ENCODE results near the gene CACNA1I. TPM values are rescaled to one million over a fixed set of nuclear protein-coding genes. Genes with fewer than 3 reads are reported as not detected.

Gene CACNA1I
- total RNA-seq, 1 donor from 2014 or later = 0.32 TPM

DNA sequence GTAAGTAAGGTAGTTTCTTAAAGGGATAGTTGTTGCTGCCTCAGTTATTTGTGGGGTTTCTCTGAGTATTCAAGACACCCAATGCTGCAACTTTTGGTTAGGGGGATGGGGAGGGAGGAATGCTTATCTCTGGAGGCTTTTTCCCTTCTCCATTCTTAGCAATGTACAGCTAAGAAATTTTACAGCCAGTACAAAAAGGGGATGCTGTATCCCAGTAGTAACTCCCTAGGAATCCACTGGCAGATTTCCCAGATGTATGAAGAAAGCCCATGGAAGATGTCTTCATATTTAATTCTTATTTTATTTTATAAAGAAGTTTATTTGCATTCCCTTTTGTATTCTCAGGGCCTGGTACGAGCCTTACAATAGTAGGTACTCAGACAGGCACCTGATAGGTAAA lies 168.2 kb downstream of the CACNA1I start:
- TF ChIP-seq CTCF (IDR thresholded peaks at IDR 0.05) = no peak
- ATAC-seq (no peak), DNase-seq (no peak)
- peaks cover 24% of the 10 kb centered on the region for H3K27me3 ChIP-seq
- H3K9me3 ChIP-seq = no peaks in the 10 kb centered on the region
- no peak overlapping the region for H3K27ac ChIP-seq
- intact Hi-C loops (cut with DNase I) = no loop called here
- no peaks in the 10 kb centered on the region for H3K4me1 ChIP-seq
- no peak overlapping the region for H3K4me3 ChIP-seq
- no peaks in the 10 kb centered on the region for H3K36me3 ChIP-seq

Other genes starting within 250 kb of the CACNA1I start
- 14.0 TPM for gene SYNGR1, start 220.8 kb upstream of the CACNA1I start, total RNA-seq
- gene TAB1, start 171.0 kb upstream of the CACNA1I start, total RNA-seq = 31.0 TPM
- gene MGAT3, start 113.7 kb upstream of the CACNA1I start, total RNA-seq = 34.8 TPM
- gene MIEF1, start 68.5 kb upstream of the CACNA1I start, total RNA-seq = 24.3 TPM
- 327 TPM for gene ATF4, start 50.2 kb upstream of the CACNA1I start, total RNA-seq
- gene RPS19BP1, start 38.0 kb upstream of the CACNA1I start, total RNA-seq = 72.5 TPM